NCI-H128 (cell line): ENCODE results near the gene SLC25A33.
A peak's percentile ranks its signal among the peaks of the same experiment; 100 is the strongest.
"Not testable (repeated sequence)": the region's sequence is repeated elsewhere in the genome, so short reads cannot be mapped to it uniquely, and the experiment has no call there.

Source experiments
- DNase-seq: peaks from one replicate; lab custom pipeline; 2025; ENCODE audit not compliant: unreplicated experiment; lab: John Stamatoyannopoulos, UW

Gene SLC25A33

DNA sequence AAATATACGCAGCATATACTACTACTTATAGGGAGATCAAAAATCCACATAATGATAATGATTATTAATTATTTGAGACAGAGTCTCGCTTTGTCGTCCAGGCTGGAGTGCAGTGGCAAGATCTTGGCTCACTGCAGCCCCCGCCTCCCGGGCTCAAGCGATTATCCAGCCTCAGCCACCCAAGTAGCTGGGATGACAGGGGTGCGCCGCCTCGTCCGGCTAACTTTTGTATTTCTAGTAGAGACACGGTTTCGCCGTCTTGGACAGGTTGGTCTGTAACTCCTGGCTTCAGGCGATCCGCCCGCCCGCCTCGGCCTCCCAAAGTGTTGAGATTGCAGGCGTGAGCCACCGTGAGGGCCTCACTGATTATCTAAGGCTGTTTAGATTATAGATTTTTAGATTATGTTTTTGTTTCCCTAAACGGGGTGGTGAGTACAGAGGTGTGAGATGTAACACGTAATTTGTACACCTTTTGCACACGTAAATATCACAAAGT lies 548 bp upstream of the SLC25A33 start:
- no peak for DNase-seq

DNA sequence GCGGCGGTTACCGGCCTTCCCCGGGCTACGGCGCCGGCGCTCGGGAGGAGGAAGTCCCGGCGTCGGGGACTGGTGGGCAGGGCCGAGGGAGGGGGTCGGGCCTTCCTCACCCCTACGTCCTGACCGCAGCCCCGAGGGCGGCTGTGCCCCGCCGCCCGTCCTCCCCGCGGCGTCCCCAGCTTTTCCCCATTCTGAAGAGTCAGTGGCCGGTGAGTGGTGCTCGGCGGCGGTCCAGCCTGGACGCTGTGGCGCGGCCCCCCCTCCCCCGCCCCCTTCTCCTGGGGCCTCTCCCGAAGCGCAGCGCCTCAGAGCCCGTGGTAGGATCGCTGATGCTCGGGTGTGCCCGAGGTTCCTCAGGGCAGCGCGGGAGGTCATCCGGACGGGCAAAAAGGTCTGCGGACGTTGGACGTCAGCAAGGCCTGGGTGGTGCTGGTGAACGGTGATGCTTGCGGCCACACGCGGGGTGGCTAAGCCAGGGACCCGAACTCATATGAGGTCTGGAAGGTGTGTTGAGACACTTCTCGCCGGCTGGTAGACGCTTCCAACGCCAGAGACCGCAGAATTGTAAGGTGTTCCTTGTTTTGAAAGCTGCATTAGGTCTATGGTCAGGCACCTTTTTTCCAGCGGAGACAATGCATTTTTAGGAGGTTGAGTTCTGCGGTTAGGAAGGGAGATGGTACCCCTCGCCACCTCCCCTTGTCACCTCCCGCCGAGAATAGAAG lies 725 bp downstream of the SLC25A33 start:
- DNase-seq = no peak

DNA sequence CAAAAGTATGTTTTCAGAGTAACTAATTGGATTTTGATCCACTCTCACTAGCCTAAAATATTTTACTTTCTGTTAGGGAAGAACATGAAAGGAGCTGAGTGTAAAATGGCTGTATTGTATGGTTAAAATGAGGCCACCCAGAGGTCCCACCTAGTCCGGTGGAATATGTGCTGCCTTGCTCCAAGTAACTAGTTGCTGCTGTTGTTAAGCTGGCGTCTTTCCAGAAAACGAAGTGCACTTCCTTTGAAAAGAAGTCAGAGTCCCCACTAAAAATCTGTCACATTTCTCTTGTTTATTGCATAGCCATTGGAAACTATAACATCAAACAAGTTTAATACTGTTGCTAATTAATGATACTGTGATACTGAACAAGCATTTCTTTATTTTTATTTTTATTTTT lies 3.2 kb downstream of the SLC25A33 start:
- no peak for DNase-seq

DNA sequence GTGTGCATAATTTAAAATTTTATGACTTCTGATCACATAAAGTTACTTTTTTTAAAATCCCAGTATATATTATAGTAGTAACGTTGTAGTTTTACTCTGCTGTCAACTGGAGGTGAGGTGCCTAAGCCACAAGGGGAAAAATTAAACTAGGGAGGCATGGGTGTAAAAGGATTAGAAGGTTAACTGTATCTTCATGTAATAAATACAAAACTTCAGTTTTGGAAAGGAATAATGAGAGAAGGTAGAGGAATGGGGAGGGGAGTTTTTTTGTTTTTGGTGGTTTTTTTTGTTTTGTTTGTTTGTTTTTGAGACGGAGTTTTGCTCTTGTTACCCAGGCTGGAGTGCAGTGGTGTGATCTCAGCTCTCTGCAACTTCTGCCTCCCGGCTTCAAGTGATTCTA lies 5.7 kb downstream of the SLC25A33 start:
- no peak for DNase-seq

DNA sequence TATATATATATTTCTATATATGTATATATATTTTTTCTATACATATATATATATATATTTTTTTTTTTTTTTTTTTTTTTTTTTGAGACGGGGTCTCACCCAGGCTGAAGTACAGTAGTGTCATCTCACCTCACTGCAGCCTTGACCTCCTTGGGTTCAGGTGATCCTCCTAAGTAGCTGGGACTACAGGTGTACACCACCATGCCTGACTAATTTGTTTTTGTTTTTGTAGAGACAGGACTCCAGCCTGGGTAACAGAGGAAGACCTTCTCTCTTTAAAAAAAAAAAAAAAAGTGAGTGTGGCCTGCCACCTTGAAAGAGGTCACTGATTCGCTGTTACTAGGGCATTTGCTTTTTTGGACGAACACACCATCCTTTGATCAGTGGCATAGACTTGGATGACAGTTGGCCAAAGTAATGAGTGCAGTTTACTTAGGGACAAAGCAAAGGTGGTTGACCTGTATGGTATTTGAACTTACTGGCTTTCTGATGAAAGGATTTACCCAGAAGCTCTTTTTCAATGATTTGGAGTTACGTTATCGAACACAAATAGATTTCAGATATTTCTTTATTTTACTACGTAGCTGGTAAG lies 10.8 kb downstream of the SLC25A33 start:
- no peak for DNase-seq

DNA sequence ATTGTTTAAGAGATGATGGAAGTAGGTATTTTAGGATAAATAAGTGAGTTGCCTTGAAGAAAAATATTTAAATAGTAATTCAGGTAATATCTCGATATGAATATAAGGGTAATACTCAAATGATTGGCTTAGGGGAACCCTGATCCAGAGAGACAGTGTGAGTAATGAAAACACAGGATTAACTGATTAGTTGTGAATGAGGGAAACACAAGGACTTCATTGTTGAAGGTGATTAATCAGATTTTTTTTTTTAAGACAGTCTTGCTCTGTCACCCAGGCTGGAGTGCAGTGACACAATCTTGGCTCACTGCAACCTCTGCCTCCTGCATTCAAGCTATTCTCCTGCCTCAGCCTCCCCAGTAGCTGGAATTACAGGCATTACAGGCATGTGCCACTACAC lies 12.7 kb downstream of the SLC25A33 start:
- no peak for DNase-seq

DNA sequence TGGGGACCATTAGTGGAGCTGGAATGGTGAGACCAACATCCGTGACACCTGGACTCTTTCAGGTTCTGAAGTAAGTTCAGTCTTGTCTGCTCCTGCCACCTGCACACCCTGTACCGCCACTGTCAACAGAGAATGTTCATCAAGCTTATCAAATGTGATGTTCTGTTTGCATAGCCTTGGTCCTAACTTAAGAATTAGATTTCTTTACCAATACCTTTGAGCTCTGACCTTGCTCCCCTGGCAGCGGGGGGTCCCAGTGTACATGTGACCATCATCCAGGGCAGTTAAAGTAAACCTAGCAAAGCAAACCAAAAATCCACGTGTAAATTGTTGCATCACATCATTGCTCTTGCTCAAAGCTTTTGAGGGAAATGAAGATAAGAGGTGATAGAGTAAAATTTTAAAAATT lies 14.5 kb downstream of the SLC25A33 start:
- DNase-seq = no peak

GRCh38 chr1:9555942-9556341 lies 16.7 kb downstream of the SLC25A33 start:
- no peak for DNase-seq

DNA sequence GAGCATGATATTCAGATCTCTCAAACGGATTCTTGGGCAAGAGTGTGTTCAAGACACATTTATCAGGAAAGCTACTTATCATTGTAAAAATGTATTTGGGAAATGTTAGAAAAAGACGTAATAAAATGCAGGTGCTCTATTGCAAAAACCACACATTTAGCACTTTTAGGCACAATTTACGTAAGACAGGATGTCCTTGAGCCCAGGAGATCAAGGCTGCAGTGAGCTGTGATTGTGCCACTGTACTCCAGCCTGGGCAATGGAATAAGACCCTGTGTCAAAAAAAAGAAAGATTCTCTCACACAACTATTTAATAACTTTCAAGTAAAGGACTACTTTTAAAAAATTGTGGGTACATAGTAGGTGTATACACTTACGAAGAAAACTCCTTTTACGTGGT lies 18.4 kb downstream of the SLC25A33 start:
- DNase-seq = no peak

GRCh38 chr1:9558271-9558945 lies 19.1 kb downstream of the SLC25A33 start:
- DNase-seq = no peak

- no peak for DNase-seq
Observed at GRCh38 chr1:9558946-9559545, 19.8 kb downstream of the SLC25A33 start.

- no peak for DNase-seq
Observed at GRCh38 chr1:9559673-9560072, 20.4 kb downstream of the SLC25A33 start.

GRCh38 chr1:9560090-9560489 lies 20.8 kb downstream of the SLC25A33 start:
- not testable (repeated sequence) for DNase-seq

DNA sequence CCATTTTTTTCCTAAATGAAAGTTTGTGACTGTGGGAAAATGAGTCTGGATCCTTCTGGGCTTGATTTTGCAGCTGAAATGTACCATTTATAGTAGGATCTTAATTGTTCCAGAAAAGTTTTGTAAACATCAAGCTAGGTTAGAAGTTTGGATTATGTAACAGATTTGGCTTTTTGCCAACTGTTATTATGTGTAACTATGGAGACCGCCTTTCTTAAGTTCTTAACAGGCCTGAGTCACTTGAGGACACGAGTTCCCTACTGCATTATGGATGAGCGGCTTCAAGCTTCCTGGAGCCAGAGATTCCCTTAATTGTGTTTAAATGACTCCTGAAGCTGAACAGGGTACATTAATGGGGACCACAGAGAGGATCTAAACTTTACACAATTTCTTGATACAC lies 22.2 kb downstream of the SLC25A33 start:
- DNase-seq = peak; percentile 77

DNA sequence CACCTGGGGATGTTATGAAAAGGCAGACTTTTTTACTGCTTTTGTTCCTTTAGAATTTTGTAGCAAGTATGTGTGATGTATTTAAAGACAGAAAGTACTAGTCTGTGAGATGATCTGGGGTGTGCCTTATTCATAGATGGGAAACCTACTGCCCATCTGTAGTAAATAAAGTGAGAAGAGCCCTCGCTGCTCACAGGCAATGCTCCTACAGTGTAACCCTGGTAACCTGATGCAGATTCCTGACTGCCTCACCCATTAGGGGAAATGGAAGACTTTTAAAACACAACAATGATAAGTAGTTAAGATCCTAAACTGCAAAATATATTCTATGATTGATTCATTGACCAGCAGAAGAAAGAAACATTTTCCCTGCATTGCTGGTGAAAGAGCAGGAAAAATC lies 30.0 kb downstream of the SLC25A33 start:
- no peak for DNase-seq

DNA sequence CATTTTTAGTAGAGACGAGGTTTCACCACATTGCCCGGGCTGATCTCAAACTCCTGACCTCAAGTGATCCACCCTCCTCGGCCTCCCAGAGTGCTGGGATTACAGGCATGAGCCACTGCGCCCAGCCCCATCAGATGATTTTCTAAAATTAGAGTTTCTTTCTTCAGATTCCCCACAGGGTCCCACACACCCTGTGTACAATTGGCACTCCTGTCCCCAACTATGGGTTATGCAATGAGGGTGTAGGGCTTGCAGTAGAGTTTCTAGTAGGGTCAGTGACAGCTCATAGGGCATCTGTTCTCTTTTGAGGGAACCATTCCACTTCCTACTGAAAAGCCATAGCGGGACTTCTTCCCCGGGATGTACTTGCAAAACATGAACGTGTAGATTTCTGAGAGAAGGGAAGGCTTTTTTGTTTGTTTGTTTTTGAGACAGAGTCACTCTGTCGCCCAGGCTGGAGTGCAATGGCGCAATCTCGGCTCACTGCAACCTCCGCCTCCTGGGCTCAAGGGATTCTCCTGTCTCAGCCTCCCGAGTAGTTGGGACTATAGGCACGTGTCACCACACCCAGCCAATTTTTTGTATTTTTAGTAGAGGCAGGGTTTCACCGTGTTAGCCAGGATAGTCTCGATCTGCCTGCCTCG lies 31.7 kb downstream of the SLC25A33 start:
- not testable (repeated sequence) for DNase-seq

GRCh38 chr1:9573723-9574122 lies 34.5 kb downstream of the SLC25A33 start:
- no peak for DNase-seq

- no peak for DNase-seq
Observed at GRCh38 chr1:9575486-9575885, 36.2 kb downstream of the SLC25A33 start.

GRCh38 chr1:9576903-9577302 lies 37.6 kb downstream of the SLC25A33 start:
- DNase-seq = no peak

DNA sequence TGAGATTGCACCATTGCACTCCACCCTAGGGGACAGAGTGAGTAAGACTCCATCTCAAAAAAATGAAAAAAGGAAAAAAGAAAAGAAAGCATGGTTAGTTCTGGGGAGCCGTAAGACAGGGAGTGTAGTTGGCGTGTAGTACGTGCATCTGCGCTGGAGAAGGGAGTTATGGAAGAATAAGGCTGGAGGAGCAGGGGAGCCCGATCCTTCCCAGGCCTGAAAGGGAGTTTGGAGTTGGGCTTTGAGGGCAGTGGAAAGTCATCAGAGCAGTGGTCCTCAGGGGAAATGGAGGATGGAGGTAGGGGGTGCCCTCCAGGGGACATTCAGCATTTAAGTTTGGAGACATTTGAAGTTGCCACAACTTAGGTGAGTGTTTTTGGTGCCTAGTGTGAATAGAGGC lies 38.2 kb downstream of the SLC25A33 start:
- DNase-seq = no peak

DNA sequence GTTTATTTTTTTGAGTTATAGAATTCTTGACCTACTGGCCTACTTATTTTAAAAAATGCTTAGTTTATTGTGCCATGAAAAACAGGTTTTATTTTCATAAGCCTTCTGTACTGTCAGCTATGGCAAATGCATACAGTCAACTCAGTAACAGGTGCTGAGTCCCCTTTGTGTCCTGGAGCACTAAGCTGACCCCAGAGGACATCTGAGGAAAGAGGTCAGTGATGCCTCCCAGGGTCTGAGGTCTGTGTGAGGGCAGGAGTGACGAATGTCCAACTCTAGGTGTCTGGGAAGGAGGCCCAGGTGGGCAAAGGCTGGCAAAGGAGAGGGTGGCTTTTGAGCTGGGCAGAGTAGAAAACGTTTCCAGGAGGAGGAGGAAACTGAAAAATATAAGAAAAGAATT lies 41.7 kb downstream of the SLC25A33 start:
- no peak for DNase-seq
